WERI-Rb-1 (cell line): Measurements from ENCODE around the gene OR5B17.

Experiments used
- DNase-seq: peaks from one replicate; pipeline ENCODE4 v3.0.0-alpha.2; 2020
- H3K27ac ChIP-seq: fragments of 250-450 bp; sonication (Bioruptor Pico); 2 replicates; pipeline ENCODE4 v1.5.1; 2020; ENCODE audit warnings: mild to moderate bottlenecking, moderate library complexity
- H3K27me3 ChIP-seq: fragments of 250-450 bp; sonication (Bioruptor Pico); 2 replicates; pipeline ENCODE4 v1.5.1; 2021; ENCODE audit warnings: mild to moderate bottlenecking, low read depth, moderate library complexity; ENCODE audit not compliant: insufficient read depth, severe bottlenecking
- H3K36me3 ChIP-seq: fragments of 250-450 bp; sonication (Bioruptor Pico); 2 replicates; pipeline ENCODE4 v1.5.1; 2020; ENCODE audit warnings: mild to moderate bottlenecking, moderate library complexity
- H3K4me3 ChIP-seq: 2 replicates; pipeline ENCODE4 v1.5.1; 2011; ENCODE audit warnings: low read depth, mild to moderate bottlenecking, control low read depth, low read length
- H3K9me3 ChIP-seq: fragments of 250-450 bp; sonication (Bioruptor Pico); 2 replicates; pipeline ENCODE4 v1.5.1; 2021; ENCODE audit warnings: mild to moderate bottlenecking, moderate library complexity; ENCODE audit not compliant: severe bottlenecking
- CTCF ChIP-seq: IDR thresholded peaks from 2 replicates; pipeline ENCODE4 v1.5.1; 2011; ENCODE audit warnings: low read depth, mild to moderate bottlenecking, control low read depth, inconsistent platforms, low read length

Gene OR5B17

DNA sequence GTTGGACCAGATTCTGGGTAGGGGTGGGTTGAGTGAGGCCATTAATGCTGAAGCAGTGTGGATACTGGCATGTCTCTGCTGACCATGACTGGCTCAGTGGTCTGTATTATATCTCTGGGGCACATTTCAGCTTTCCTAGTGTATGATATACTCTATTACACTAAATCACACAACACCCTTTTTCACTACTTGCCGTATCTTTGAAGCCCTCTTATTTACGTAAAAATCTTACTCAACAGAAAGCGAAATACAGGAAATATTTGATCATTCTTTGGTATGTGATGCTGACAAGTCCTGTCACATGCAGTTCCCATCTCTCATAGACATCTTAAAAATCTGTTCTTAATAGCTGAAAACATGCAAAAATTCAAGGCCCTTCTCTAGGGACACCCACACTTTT is 40.3 kb downstream of the OR5B17 start:
- Histone ChIP-seq H3K27ac (no peak overlapping the region), H3K36me3 (no peaks in the 10 kb centered on the region), H3K9me3 (no peaks in the 10 kb centered on the region), H3K27me3 (peaks cover 42% of the 10 kb centered on the region), H3K4me3 (no peak overlapping the region)
- no peak for TF ChIP-seq CTCF
- DNase-seq: no peak

GRCh38 chr11:58316142-58316541 is 42.7 kb downstream of the OR5B17 start:
- Histone ChIP-seq H3K27me3 (peaks cover 51% of the 10 kb centered on the region), H3K36me3 (no peaks in the 10 kb centered on the region), H3K27ac (no peak overlapping the region), H3K9me3 (no peaks in the 10 kb centered on the region), H3K4me3 (no peak overlapping the region)
- TF ChIP-seq CTCF: no peak
- no peak for DNase-seq
